ENCODE measurements around the gene YY1.
"Not testable (repeated sequence)": the region's sequence is repeated elsewhere in the genome, so short reads cannot be mapped to it uniquely, and the experiment has no call there.

The YY1 gene

DNA sequence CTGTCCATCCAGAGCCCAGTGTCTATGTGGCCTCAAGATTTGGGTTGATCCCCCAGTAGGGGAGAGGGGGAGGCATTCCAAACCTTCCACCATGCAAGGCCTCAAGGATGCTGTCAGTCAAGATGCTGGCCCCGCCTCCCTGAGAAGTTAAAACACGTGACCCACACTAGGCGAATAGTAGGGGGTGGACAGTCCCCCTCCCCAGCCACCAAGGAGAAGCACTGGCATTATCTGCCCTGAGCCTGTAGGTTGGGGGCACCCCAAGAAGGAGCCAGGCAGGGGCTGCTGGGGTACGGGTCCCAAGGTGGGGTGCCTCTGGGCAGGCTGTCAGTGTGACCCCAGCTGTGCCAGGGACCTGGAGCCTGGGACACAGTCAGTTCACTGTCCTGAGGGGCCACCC, 65.0 kb downstream of the YY1 start:
- no peak overlapping the region for H3K9ac ChIP-seq (ENCODE audit: low read length in 5 of 5)
- H3K27ac ChIP-seq (ENCODE audit: low read depth, low read length) = no peak overlapping the region
- peaks cover 0 to 1% (median 0%) of the 10 kb centered on the region in 5 donors for H3K36me3 ChIP-seq (ENCODE audit: control insufficient read depth in 5 of 5, insufficient read depth in 5 of 5, low read length in 5 of 5)
- H3K4me1 ChIP-seq (ENCODE audit: control insufficient read depth in 5 of 5, insufficient read depth in 5 of 5, low read length in 5 of 5) = peaks cover 0 to 40% (median 31%) of the 10 kb centered on the region in 5 donors
- no peaks in the 10 kb centered on the region for H3K27me3 ChIP-seq (ENCODE audit: control insufficient read depth in 5 of 5, insufficient read depth in 4 of 5, low read length in 5 of 5)
- H3K4me3 ChIP-seq (ENCODE audit: low read depth in 1 of 5, low read length in 5 of 5) = no peak overlapping the region
- H3K9me3 ChIP-seq (ENCODE audit: control insufficient read depth in 5 of 5, low read length in 5 of 5) = no peaks in the 10 kb centered on the region

GRCh38 chr14:100304825-100305323, 65.9 kb downstream of the YY1 start:
- no peak overlapping the region for H3K27ac ChIP-seq (ENCODE audit: low read depth, low read length)
- peaks cover 3 to 49% (median 35%) of the 10 kb centered on the region in 5 donors for H3K4me1 ChIP-seq (ENCODE audit: control insufficient read depth in 5 of 5, insufficient read depth in 5 of 5, low read length in 5 of 5)
- peak overlapping the region; percentile 58 to 81 (median 75) for H3K4me3 ChIP-seq (ENCODE audit: low read depth in 1 of 5, low read length in 5 of 5)
- no peaks in the 10 kb centered on the region for H3K9me3 ChIP-seq (ENCODE audit: control insufficient read depth in 5 of 5, low read length in 5 of 5)
- H3K27me3 ChIP-seq (ENCODE audit: control insufficient read depth in 5 of 5, insufficient read depth in 4 of 5, low read length in 5 of 5) = no peaks in the 10 kb centered on the region
- H3K36me3 ChIP-seq (ENCODE audit: control insufficient read depth in 5 of 5, insufficient read depth in 5 of 5, low read length in 5 of 5) = no peaks in the 10 kb centered on the region
- peak overlapping the region in 3 of 5 donors; percentile 55 to 66 (median 59) for H3K9ac ChIP-seq (ENCODE audit: low read length in 5 of 5)

- no peaks in the 10 kb centered on the region for H3K9me3 ChIP-seq (ENCODE audit: control insufficient read depth in 5 of 5, low read length in 5 of 5)
- peaks cover 3 to 51% (median 35%) of the 10 kb centered on the region in 5 donors for H3K4me1 ChIP-seq (ENCODE audit: control insufficient read depth in 5 of 5, insufficient read depth in 5 of 5, low read length in 5 of 5)
- H3K27me3 ChIP-seq (ENCODE audit: control insufficient read depth in 5 of 5, insufficient read depth in 4 of 5, low read length in 5 of 5) = no peaks in the 10 kb centered on the region
- H3K27ac ChIP-seq (ENCODE audit: low read depth, low read length) = no peak overlapping the region
- no peaks in the 10 kb centered on the region for H3K36me3 ChIP-seq (ENCODE audit: control insufficient read depth in 5 of 5, insufficient read depth in 5 of 5, low read length in 5 of 5)
- H3K4me3 ChIP-seq (ENCODE audit: low read depth in 1 of 5, low read length in 5 of 5) = peak overlapping the region; percentile 58 to 81 (median 75)
- H3K9ac ChIP-seq (ENCODE audit: low read length in 5 of 5) = peak overlapping the region in 4 of 5 donors; percentile 24 to 71 (median 60)
Measured at GRCh38 chr14:100305324-100306100, 66.6 kb downstream of the YY1 start.

- Histone ChIP-seq H3K4me3 (ENCODE audit: low read depth in 1 of 5, low read length in 5 of 5) (peak within 1 kb of the TSS in 4 of 5 donors; percentile 77 to 81 (median 80)), H3K27ac (ENCODE audit: low read depth, low read length) (peak within 1 kb of the TSS; percentile 60), H3K4me1 (ENCODE audit: control insufficient read depth in 5 of 5, insufficient read depth in 5 of 5, low read length in 5 of 5) (peaks cover 3 to 51% (median 35%) of the 10 kb centered on the region in 5 donors), H3K9me3 (ENCODE audit: control insufficient read depth in 5 of 5, low read length in 5 of 5) (no peaks in the 10 kb centered on the region), H3K9ac (ENCODE audit: low read length in 5 of 5) (peak within 1 kb of the TSS in 4 of 5 donors; percentile 69 to 86 (median 82)), H3K27me3 (ENCODE audit: control insufficient read depth in 5 of 5, insufficient read depth in 4 of 5, low read length in 5 of 5) (peaks cover 0 to 3% (median 0%) of the 10 kb centered on the region in 5 donors), H3K36me3 (ENCODE audit: control insufficient read depth in 5 of 5, insufficient read depth in 5 of 5, low read length in 5 of 5) (no peaks in the 10 kb centered on the region)
Measured at GRCh38 chr14:100306101-100306997, 67.4 kb downstream of the YY1 start, which contains the start of gene SLC25A29. Gene SLC25A29 (minus strand): TSS chr14:100306444. CDS start chr14:100306232, 212 bp downstream.

DNA sequence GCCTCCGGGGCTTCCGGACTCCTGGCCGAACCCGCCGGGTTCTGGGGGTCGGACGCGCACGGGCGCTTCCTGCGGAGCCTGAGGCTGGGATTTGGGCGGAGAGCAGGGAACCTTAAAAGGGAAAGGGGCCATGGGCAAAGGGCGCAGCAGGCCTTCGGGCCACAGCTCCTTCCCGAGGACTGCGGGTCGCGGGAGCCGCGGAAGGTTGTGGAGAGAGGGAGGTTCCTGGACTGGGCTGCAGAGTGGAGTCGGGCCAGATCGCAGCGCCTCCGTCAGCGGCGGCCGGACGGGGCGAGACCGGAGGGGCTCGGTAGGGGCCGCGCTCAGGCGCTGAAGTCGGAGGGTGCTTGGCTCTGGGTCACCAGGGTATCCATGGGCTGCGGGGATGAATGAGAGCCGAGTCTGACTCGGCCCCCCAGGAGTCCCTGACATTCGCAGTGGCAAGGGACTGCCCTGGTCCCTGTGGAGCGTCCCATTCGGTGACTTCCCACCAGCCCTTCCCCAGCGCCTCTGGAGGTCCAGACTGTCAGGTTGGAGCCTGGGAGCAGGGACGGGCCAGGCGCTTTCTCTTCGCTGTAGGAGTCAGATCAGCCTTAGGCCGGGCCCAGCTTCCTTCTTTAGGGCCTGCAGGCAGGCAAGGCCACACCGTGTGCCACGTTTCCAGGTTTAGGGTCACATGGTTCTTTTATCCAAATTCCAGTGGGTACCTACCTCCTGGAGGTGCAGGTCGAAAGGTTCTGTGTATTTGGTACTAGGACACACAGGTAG, 68.2 kb downstream of the YY1 start:
- peaks cover 0 to 3% (median 0%) of the 10 kb centered on the region in 5 donors for H3K27me3 ChIP-seq (ENCODE audit: control insufficient read depth in 5 of 5, insufficient read depth in 4 of 5, low read length in 5 of 5)

GRCh38 chr14:100307766-100308426, 69.0 kb downstream of the YY1 start:
- no peaks in the 10 kb centered on the region for H3K36me3 ChIP-seq (ENCODE audit: control insufficient read depth in 5 of 5, insufficient read depth in 5 of 5, low read length in 5 of 5)
- H3K27ac ChIP-seq (ENCODE audit: low read depth, low read length) = no peak overlapping the region
- H3K9ac ChIP-seq (ENCODE audit: low read length in 5 of 5) = peak overlapping the region in 3 of 5 donors; percentile 80 to 86 (median 84)
- peak overlapping the region; percentile 46 to 81 (median 80) for H3K4me3 ChIP-seq (ENCODE audit: low read depth in 1 of 5, low read length in 5 of 5)
- peaks cover 3 to 55% (median 35%) of the 10 kb centered on the region in 5 donors for H3K4me1 ChIP-seq (ENCODE audit: control insufficient read depth in 5 of 5, insufficient read depth in 5 of 5, low read length in 5 of 5)
- no peaks in the 10 kb centered on the region for H3K9me3 ChIP-seq (ENCODE audit: control insufficient read depth in 5 of 5, low read length in 5 of 5)
- H3K27me3 ChIP-seq (ENCODE audit: control insufficient read depth in 5 of 5, insufficient read depth in 4 of 5, low read length in 5 of 5) = peaks cover 0 to 3% (median 0%) of the 10 kb centered on the region in 5 donors

More for the DNA sequence above, 68.2 kb downstream of the YY1 start:
- H3K9me3 ChIP-seq (ENCODE audit: control insufficient read depth in 5 of 5, low read length in 5 of 5) = no peaks in the 10 kb centered on the region
- peak overlapping the region; percentile 46 to 81 (median 80) for H3K4me3 ChIP-seq (ENCODE audit: low read depth in 1 of 5, low read length in 5 of 5)
- H3K9ac ChIP-seq (ENCODE audit: low read length in 5 of 5) = peak overlapping the region in 4 of 5 donors; percentile 69 to 86 (median 82)
- peaks cover 3 to 51% (median 35%) of the 10 kb centered on the region in 5 donors for H3K4me1 ChIP-seq (ENCODE audit: control insufficient read depth in 5 of 5, insufficient read depth in 5 of 5, low read length in 5 of 5)
- H3K27ac ChIP-seq (ENCODE audit: low read depth, low read length) = peak overlapping the region; percentile 60
- no peaks in the 10 kb centered on the region for H3K36me3 ChIP-seq (ENCODE audit: control insufficient read depth in 5 of 5, insufficient read depth in 5 of 5, low read length in 5 of 5)

GRCh38 chr14:100308427-100308792, 69.5 kb downstream of the YY1 start:
- not testable (repeated sequence) for H3K4me3 ChIP-seq (ENCODE audit: low read depth in 1 of 5, low read length in 5 of 5); H3K27ac ChIP-seq (ENCODE audit: low read depth, low read length); H3K36me3 ChIP-seq (ENCODE audit: control insufficient read depth in 5 of 5, insufficient read depth in 5 of 5, low read length in 5 of 5); H3K9me3 ChIP-seq (ENCODE audit: control insufficient read depth in 5 of 5, low read length in 5 of 5); H3K27me3 ChIP-seq (ENCODE audit: control insufficient read depth in 5 of 5, insufficient read depth in 4 of 5, low read length in 5 of 5); H3K9ac ChIP-seq (ENCODE audit: low read length in 5 of 5)
- H3K4me1 ChIP-seq (ENCODE audit: control insufficient read depth in 5 of 5, insufficient read depth in 5 of 5, low read length in 5 of 5) = peaks cover 3 to 55% (median 35%) of the 10 kb centered on the region in 5 donors

- peaks cover 0 to 5% (median 2%) of the 10 kb centered on the region in 5 donors for H3K27me3 ChIP-seq (ENCODE audit: control insufficient read depth in 5 of 5, insufficient read depth in 4 of 5, low read length in 5 of 5)
- H3K9me3 ChIP-seq (ENCODE audit: control insufficient read depth in 5 of 5, low read length in 5 of 5) = no peaks in the 10 kb centered on the region
- H3K9ac ChIP-seq (ENCODE audit: low read length in 5 of 5) = peak overlapping the region in 1 of 5 donors; percentile 11
- peaks cover 3 to 55% (median 34%) of the 10 kb centered on the region in 5 donors for H3K4me1 ChIP-seq (ENCODE audit: control insufficient read depth in 5 of 5, insufficient read depth in 5 of 5, low read length in 5 of 5)
- no peak overlapping the region for H3K27ac ChIP-seq (ENCODE audit: low read depth, low read length)
- no peaks in the 10 kb centered on the region for H3K36me3 ChIP-seq (ENCODE audit: control insufficient read depth in 5 of 5, insufficient read depth in 5 of 5, low read length in 5 of 5)
- H3K4me3 ChIP-seq (ENCODE audit: low read depth in 1 of 5, low read length in 5 of 5) = no peak overlapping the region
Measured at GRCh38 chr14:100309028-100309737, 70.2 kb downstream of the YY1 start.

Measured in subcutaneous abdominal adipose tissue (tissue), 5 donors.